HCT116 (cell line): ENCODE results near the gene CACNA1S.

Experiments
- CTCF ChIP-seq, 3 experiments: fragments of 200-600 bp in 1 of 3; sonication (generic) in 1 of 3; IDR thresholded peaks in 2 of 3; conservative IDR thresholded peaks in 1 of 3; 2 replicates each; pipeline ENCODE4 v1.5.1; 2012 to 2017; ENCODE audit warnings: low read depth in 2 of 3, low read length in 2 of 3, antibody characterized with exemption in 1 of 3, borderline replicate concordance in 1 of 3, control low read depth in 1 of 3, mild to moderate bottlenecking in 1 of 3, mixed read lengths in 1 of 3, mixed run types in 1 of 3, moderate library complexity in 1 of 3; ENCODE audit not compliant: insufficient read depth in 1 of 3
- EZH2 ChIP-seq: fragments of 200-600 bp; sonication (generic); IDR thresholded peaks from 2 replicates; pipeline ENCODE4 v1.6.1; 2017; ENCODE audit warnings: antibody characterized with exemption, mixed run types
- EZH2phosphoT487 ChIP-seq: fragments of 200-600 bp; IDR thresholded peaks from 2 replicates; pipeline ENCODE4 v1.6.1; 2018; ENCODE audit warnings: antibody characterized with exemption, borderline replicate concordance
- MAX ChIP-seq: IDR thresholded peaks from 2 replicates; pipeline ENCODE4 v1.6.1; 2012
- POLR2A ChIP-seq: IDR thresholded peaks from 2 replicates; pipeline ENCODE4 v1.7.0; 2011; ENCODE audit warnings: borderline replicate concordance; ENCODE audit not compliant: insufficient read depth, insufficient read length; ENCODE audit errors: extremely low read depth
- POLR2AphosphoS5 ChIP-seq: IDR thresholded peaks from 2 replicates; pipeline ENCODE4 v1.6.1; 2011; ENCODE audit warnings: mild to moderate bottlenecking, low read depth, low read length, moderate library complexity
- SP1 ChIP-seq: IDR thresholded peaks from 2 replicates; pipeline ENCODE4 v1.6.1; 2012; ENCODE audit warnings: low read depth
- SRF ChIP-seq: IDR thresholded peaks from 2 replicates; pipeline ENCODE4 v1.6.1; 2012; ENCODE audit warnings: low read depth
- TCF7L2 ChIP-seq: IDR thresholded peaks from 2 replicates; pipeline ENCODE4 v1.7.0; 2011; ENCODE audit warnings: borderline replicate concordance, inconsistent platforms; ENCODE audit not compliant: insufficient read depth, insufficient read length; ENCODE audit errors: extremely low read depth
- YY1 ChIP-seq: IDR thresholded peaks from 2 replicates; pipeline ENCODE4 v1.6.1; 2011; ENCODE audit warnings: low read length, low read depth, moderate library complexity, mild to moderate bottlenecking; ENCODE audit not compliant: insufficient replicate concordance; ENCODE audit errors: extremely low read depth
- ZBTB33 ChIP-seq: IDR thresholded peaks from 2 replicates; pipeline ENCODE4 v1.6.1; 2011; ENCODE audit warnings: mild to moderate bottlenecking, low read length, moderate library complexity; ENCODE audit not compliant: insufficient replicate concordance; ENCODE audit errors: extremely low read depth
- ZNF274 ChIP-seq: fragments of 200-500 bp; sonication (Bioruptor generic); IDR thresholded peaks from 2 replicates; pipeline ENCODE4 v1.6.1; 2014; ENCODE audit warnings: mild to moderate bottlenecking, low read depth, low read length, inconsistent platforms

- TF ChIP-seq POLR2A (no peak), CTCF (IDR thresholded peaks at IDR 0.05 in 2 of 3, conservative IDR thresholded peaks at IDR 0.05 in 1 of 3; ENCODE audit: borderline replicate concordance in 1 of 3, insufficient read depth in 1 of 3, low read depth in 2 of 3, low read length in 2 of 3) (no peak), SP1 (no peak), SRF (no peak), MAX (no peak), EZH2phosphoT487 (no peak), TCF7L2 (no peak), ZBTB33 (no peak), ZNF274 (no peak), EZH2 (no peak), POLR2AphosphoS5 (no peak), YY1 (no peak)
Measured at GRCh38 chr1:201084295-201084694, 27.9 kb downstream of the CACNA1S start.
